ENCODE results near the gene KCNJ8. TPM values are rescaled to one million over a fixed set of nuclear protein-coding genes. Genes with fewer than 3 reads are reported as not detected.
A peak's percentile ranks its signal among the peaks of the same experiment; 100 is the strongest.

KCNJ8 gene
- total RNA-seq = 10 to 100 TPM in 1 of 4 donors, 1 to 10 TPM in 3; 3.0 to 22.1 (median 3.6) TPM

- DNase-seq = peak; percentile 36
- 1 to 2% methylated on average over 4 to 38 of the region's 49 CpGs for WGBS, 2 donors (ENCODE audit: low coverage in 1 of 2)
- intact Hi-C loops (cut with DNase I; ENCODE audit: low total_unique reads) (loop anchor here (10.0 kb wide), 2 partner anchors 60 to 120 kb away; no protein-coding TSS in a partner anchor), in situ Hi-C loops (cut with MboI; ENCODE audit: low pct_ligation_motif_present in 1 of 4, low pct_unique_long_range_greater_than_20kb in 1 of 4, low sequenced_read_pairs in 3 of 4) (no loop called here)
- no peak for TF ChIP-seq CTCF (IDR thresholded peaks at IDR 0.05)
- no peak for TF ChIP-seq EP300 (IDR thresholded peaks at IDR 0.05; ENCODE audit: low read depth)
- TF ChIP-seq POLR2AphosphoS5 (IDR thresholded peaks at IDR 0.05) = peak in 2 of 3 donors; percentile 3 to 20
- no peak for TF ChIP-seq POLR2A (IDR thresholded peaks at IDR 0.05)
- Histone ChIP-seq H3K27ac (peak within 1 kb of the TSS; percentile 76 to 89 (median 84)), H3K4me1 (peaks cover 0 to 15% (median 5%) of the 10 kb centered on the region in 4 donors), H3K27me3 (peaks cover 12% of the 10 kb centered on the region), H3K4me3 (peak within 1 kb of the TSS; percentile 38 to 55 (median 47)), H3K9me3 (no peaks in the 10 kb centered on the region), H3K36me3 (no peaks in the 10 kb centered on the region)
Observed at GRCh38 chr12:21774358-21775132, at the start of gene KCNJ8. Gene KCNJ8 (minus strand): TSS chr12:21774706. CDS start chr12:21773616, 1,090 bp downstream.

GRCh38 chr12:21823581-21823980 lies 49.1 kb upstream of the KCNJ8 start:
- Histone ChIP-seq H3K9me3 (no peaks in the 10 kb centered on the region), H3K27ac (no peak overlapping the region), H3K27me3 (no peaks in the 10 kb centered on the region), H3K36me3 (no peaks in the 10 kb centered on the region), H3K4me1 (peaks cover 0 to 24% (median 0%) of the 10 kb centered on the region in 4 donors), H3K4me3 (no peak overlapping the region)
- intact Hi-C loops (cut with DNase I; ENCODE audit: low total_unique reads) (no loop called here), in situ Hi-C loops (cut with MboI; ENCODE audit: low pct_ligation_motif_present in 1 of 4, low pct_unique_long_range_greater_than_20kb in 1 of 4, low sequenced_read_pairs in 3 of 4) (no loop called here)
- TF ChIP-seq POLR2AphosphoS5 (IDR thresholded peaks at IDR 0.05) = no peak
- no peak for TF ChIP-seq CTCF (IDR thresholded peaks at IDR 0.05)
- TF ChIP-seq EP300 (IDR thresholded peaks at IDR 0.05; ENCODE audit: low read depth) = no peak
- no peak for TF ChIP-seq POLR2A (IDR thresholded peaks at IDR 0.05)
- 76 to 82% methylated on average over 8 of the region's 8 CpGs for WGBS, 2 donors (ENCODE audit: low coverage in 1 of 2)
- no peak for DNase-seq

GRCh38 chr12:21819678-21820077 lies 45.2 kb upstream of the KCNJ8 start:
- no peak for TF ChIP-seq POLR2A (IDR thresholded peaks at IDR 0.05)
- no peak for TF ChIP-seq POLR2AphosphoS5 (IDR thresholded peaks at IDR 0.05)
- no peak for TF ChIP-seq EP300 (IDR thresholded peaks at IDR 0.05; ENCODE audit: low read depth)
- no peak for TF ChIP-seq CTCF (IDR thresholded peaks at IDR 0.05)
- in situ Hi-C loops (cut with MboI; ENCODE audit: low pct_ligation_motif_present in 1 of 4, low pct_unique_long_range_greater_than_20kb in 1 of 4, low sequenced_read_pairs in 3 of 4) = no loop called here
- Histone ChIP-seq H3K27ac (no peak overlapping the region), H3K36me3 (no peaks in the 10 kb centered on the region), H3K4me3 (no peak overlapping the region), H3K27me3 (no peaks in the 10 kb centered on the region), H3K9me3 (no peaks in the 10 kb centered on the region), H3K4me1 (peaks cover 0 to 15% (median 0%) of the 10 kb centered on the region in 4 donors)
- intact Hi-C loops (cut with DNase I; ENCODE audit: low total_unique reads) = no loop called here
- DNase-seq = no peak

- no peaks in the 10 kb centered on the region for H3K36me3 ChIP-seq
- intact Hi-C loops (cut with DNase I; ENCODE audit: low total_unique reads) = no loop called here
- DNase-seq = no peak
- in situ Hi-C loops (cut with MboI; ENCODE audit: low pct_ligation_motif_present in 1 of 4, low pct_unique_long_range_greater_than_20kb in 1 of 4, low sequenced_read_pairs in 3 of 4) = no loop called here
- H3K9me3 ChIP-seq = no peaks in the 10 kb centered on the region
- no peak overlapping the region for H3K27ac ChIP-seq
- H3K27me3 ChIP-seq = no peaks in the 10 kb centered on the region
- H3K4me1 ChIP-seq = peaks cover 0 to 15% (median 0%) of the 10 kb centered on the region in 4 donors
- no peak overlapping the region for H3K4me3 ChIP-seq
- WGBS, 2 donors (ENCODE audit: low coverage in 1 of 2) = 21 to 23% methylated on average over 2 of the region's 2 CpGs
- no peak for TF ChIP-seq CTCF (IDR thresholded peaks at IDR 0.05)
- TF ChIP-seq EP300 (IDR thresholded peaks at IDR 0.05; ENCODE audit: low read depth) = no peak
- no peak for TF ChIP-seq POLR2A (IDR thresholded peaks at IDR 0.05)
- no peak for TF ChIP-seq POLR2AphosphoS5 (IDR thresholded peaks at IDR 0.05)
Observed at GRCh38 chr12:21819236-21819635, 44.7 kb upstream of the KCNJ8 start.

Measured in transverse colon (tissue), 4 donors.